Endothelial cell of umbilical vein (primary cell): ENCODE measurements around the gene CCDC15. TPM values are rescaled to one million over a fixed set of nuclear protein-coding genes. Genes with fewer than 3 reads are reported as not detected.

Experiments
- BruUV-seq: library from RNA; stranded (reverse); fragments of 400-500 nt; replicated peaks from 2 replicates; lab custom pipeline; 2021; lab: Mats Ljungman, UMichigan
- CTCF ChIA-PET: fragments of 300-600, 350-600 bp; sonication (Branson Sonifier 250); formaldehyde crosslinking; loops from one replicate; lab custom pipeline; 2021; ENCODE audit warnings: antibody characterized with exemption, inconsistent platforms; lab: Charles Lee
- POLR2A ChIA-PET: fragments of 300-600, 350-600 bp; sonication (Branson Sonifier 250); formaldehyde crosslinking; loops from one replicate; lab custom pipeline; 2021; ENCODE audit warnings: antibody characterized with exemption, inconsistent platforms; lab: Charles Lee
- DNase-seq: peaks from one replicate; pipeline ENCODE4 v3.0.0-alpha.2; 2011; ENCODE audit warnings: low read depth, low spot score
- FAIRE-seq: peaks from 2 replicates; lab custom pipeline; 2011; peaks lifted over from hg19 to GRCh38; lab: Jason Lieb, UNC
- H2AFZ ChIP-seq: 2 replicates; pipeline ENCODE4 v1.6.0; 2012; ENCODE audit warnings: low read depth, low read length, control low read depth, inconsistent platforms
- H3K27ac ChIP-seq: 2 replicates; pipeline ENCODE4 v1.5.1; 2011; ENCODE audit warnings: low read depth, mild to moderate bottlenecking, control low read depth, low read length, moderate library complexity; ENCODE audit not compliant: insufficient read depth
- H3K27me3 ChIP-seq, 2 experiments: 2 replicates each; pipeline versions ENCODE4 v1.6.0 to v1.6.1; 2011; ENCODE audit warnings: low read length in 2 of 2, mixed read lengths in 1 of 2; ENCODE audit not compliant: control insufficient read depth in 2 of 2, insufficient read depth in 2 of 2
- H3K36me3 ChIP-seq, 2 experiments: 2 replicates in 1 of 2; 3 replicates in 1 of 2; pipeline ENCODE4 v1.5.1; 2011; ENCODE audit warnings: low read length in 2 of 2, mild to moderate bottlenecking in 1 of 2, moderate library complexity in 1 of 2; ENCODE audit not compliant: control insufficient read depth in 2 of 2, insufficient read depth in 2 of 2; ENCODE audit errors: extremely low read depth in 1 of 2
- H3K4me1 ChIP-seq: 3 replicates; pipeline ENCODE4 v1.5.1; 2011; ENCODE audit warnings: mild to moderate bottlenecking, low read length; ENCODE audit not compliant: control insufficient read depth, insufficient read depth; ENCODE audit errors: extremely low read depth
- H3K4me2 ChIP-seq: 2 replicates; pipeline ENCODE4 v1.6.1; 2011; ENCODE audit warnings: low read length, control low read depth, mixed read lengths; ENCODE audit not compliant: insufficient read depth
- H3K4me3 ChIP-seq, 3 experiments: fragments of 200-600 bp in 1 of 3; sonication (generic), shearing (Covaris generic) in 1 of 3; replicated peaks in 1 of 3; 2 replicates each; pipeline ENCODE4 v1.5.1; 2011 to 2016; ENCODE audit warnings: control low read depth in 3 of 3, low read length in 3 of 3, mild to moderate bottlenecking in 2 of 3, inconsistent platforms in 1 of 3, low read depth in 1 of 3, moderate library complexity in 1 of 3; ENCODE audit not compliant: insufficient read depth in 1 of 3
- H3K79me2 ChIP-seq: 2 replicates; pipeline ENCODE4 v1.6.0; 2012; ENCODE audit warnings: low read length, inconsistent platforms; ENCODE audit not compliant: control insufficient read depth, insufficient read depth
- H3K9ac ChIP-seq: replicated peaks from 2 replicates; pipeline ENCODE3; 2011; ENCODE audit warnings: low read length, control low read depth; ENCODE audit not compliant: insufficient read depth; ENCODE audit errors: extremely low read depth
- H3K9me1 ChIP-seq: replicated peaks from 3 replicates; pipeline ENCODE4 v1.6.0; 2011; ENCODE audit warnings: mild to moderate bottlenecking, low read length; ENCODE audit not compliant: control insufficient read depth, insufficient read depth; ENCODE audit errors: extremely low read depth
- H3K9me3 ChIP-seq: replicated peaks from 2 replicates; pipeline ENCODE4 v1.5.1; 2012; ENCODE audit warnings: low read length, inconsistent platforms; ENCODE audit not compliant: control insufficient read depth, insufficient read depth
- H4K20me1 ChIP-seq: replicated peaks from 2 replicates; pipeline ENCODE3; 2011; ENCODE audit warnings: mild to moderate bottlenecking, low read length; ENCODE audit not compliant: control insufficient read depth, insufficient read depth; ENCODE audit errors: extremely low read depth
- CTCF ChIP-seq, 2 donors: IDR thresholded peaks; 1 replicate in 1 of 2; 2 replicates in 1 of 2; pipeline ENCODE4 v1.5.1; 2011; ENCODE audit warnings: low read length in 2 of 2, mild to moderate bottlenecking in 2 of 2, moderate library complexity in 2 of 2, control low read depth in 1 of 2, inconsistent platforms in 1 of 2, low read depth in 1 of 2; ENCODE audit not compliant: insufficient read depth in 1 of 2; ENCODE audit errors: extremely low read depth in 1 of 2
- EZH2 ChIP-seq: IDR thresholded peaks from 2 replicates; pipeline ENCODE4 v1.6.1; 2012; ENCODE audit warnings: borderline replicate concordance, low read depth, mild to moderate bottlenecking, moderate library complexity, low read length, inconsistent platforms; ENCODE audit not compliant: severe bottlenecking
- FOS ChIP-seq: IDR thresholded peaks from 2 replicates; pipeline ENCODE4 v1.6.1; 2011; ENCODE audit warnings: mild to moderate bottlenecking, low read length, moderate library complexity, borderline replicate concordance; ENCODE audit not compliant: insufficient read depth
- GATA2 ChIP-seq: IDR thresholded peaks from 2 replicates; pipeline ENCODE4 v1.7.0; 2011; ENCODE audit warnings: low read depth, mild to moderate bottlenecking, moderate library complexity, mixed read lengths, low read length; ENCODE audit not compliant: insufficient read length, insufficient read depth
- JUN ChIP-seq: IDR thresholded peaks from 2 replicates; pipeline ENCODE4 v1.6.1; 2011; ENCODE audit warnings: borderline replicate concordance, low read depth; ENCODE audit not compliant: insufficient read length, insufficient read depth
- MAX ChIP-seq: IDR thresholded peaks from 2 replicates; pipeline ENCODE4 v1.6.1; 2011; ENCODE audit not compliant: insufficient read depth, insufficient read length
- MYC ChIP-seq: IDR thresholded peaks from one replicate; pipeline ENCODE4 v1.6.1; 2011; ENCODE audit warnings: mild to moderate bottlenecking, low read depth, low read length
- POLR2A ChIP-seq: IDR thresholded peaks from 2 replicates; pipeline ENCODE4 v1.6.1; 2012; ENCODE audit warnings: low read depth, mild to moderate bottlenecking, control low read depth, low read length
- POLR2AphosphoS5 ChIP-seq: IDR thresholded peaks from 2 replicates; pipeline ENCODE4 v1.6.1; 2012; ENCODE audit warnings: low read depth, mild to moderate bottlenecking, control low read depth, low read length, moderate library complexity; ENCODE audit not compliant: insufficient read depth
- dilution Hi-C: fragments of 300-500 bp; cut with MboI; formaldehyde crosslinking; loops from one replicate; pipeline ENCODE4 v1.15.0; 2019; ENCODE audit warnings: low sequenced_read_pairs; ENCODE audit not compliant: extremely low pct_ligation_motif_present
- intact Hi-C: fragments of 100-400 bp; cut with micrococcal nuclease; formaldehyde crosslinking; loops from one replicate; pipeline ENCODE4 v1.10.0; 2022
- polyA plus RNA-seq, 4 experiments: library from polyadenylated mRNA; depleted of rRNA in 3 of 4; stranded (reverse) in 3 of 4; unstranded in 1 of 4; fragments of >200 nt; gene quantifications; 2 replicates each; pipeline versions ENCODE4 v1.2.1 to v1.2.3, GENCODE V29; 2011 to 2012; ENCODE audit warnings: missing spikeins in 1 of 4
- total RNA-seq: library from RNA; stranded (reverse); gene quantifications from 2 replicates; pipeline ENCODE4 v1.2.3, GENCODE V29; 2021

CCDC15 gene
- total and polyA plus RNA-seq, 2 donors (not counting 3 experiments of a cell fraction or from before 2014, with no cell fraction given): 0.75 to 3.8 TPM

GRCh38 chr11:124916370-124916710 lies 37.7 kb upstream of the CCDC15 start:
- intact Hi-C loops: no loop called here
- dilution Hi-C loops: no loop called here
- FAIRE-seq (no peak), DNase-seq (no peak)
- no peak for TF ChIP-seq GATA2
- no peak for TF ChIP-seq EZH2
- TF ChIP-seq POLR2AphosphoS5: no peak
- no peak overlapping the region for H3K9ac ChIP-seq
- no peaks in the 10 kb centered on the region for H3K79me2 ChIP-seq
- CTCF ChIA-PET: interaction anchor here (1.3 to 2.4 kb wide), 6 partner anchors 10 to 177 kb away, joined by 3 to 14 read pairs (median 3); partner anchors contain the start of genes NRGN and ROBO4
- peaks cover 17% of the 10 kb centered on the region for H3K4me1 ChIP-seq
- H4K20me1 ChIP-seq: no peaks in the 10 kb centered on the region
- no peaks in the 10 kb centered on the region for H3K36me3 ChIP-seq
- H2AFZ ChIP-seq: no peak overlapping the region
- no peaks in the 10 kb centered on the region for H3K9me1 ChIP-seq
- H3K27ac ChIP-seq: peak overlapping the region; percentile 83
- H3K27me3 ChIP-seq: no peaks in the 10 kb centered on the region
- no peaks in the 10 kb centered on the region for H3K9me3 ChIP-seq
- BruUV-seq: TSS peak; percentile 86
- peak overlapping the region; percentile 54 for H3K4me2 ChIP-seq
- H3K4me3 ChIP-seq: no peak overlapping the region
- POLR2A ChIA-PET: interaction anchor here (1.2 kb wide), 1 partner anchor 16 kb away, joined by 5 read pairs; no protein-coding TSS in a partner anchor

- no peak for FAIRE-seq
- no peak for DNase-seq
- POLR2A ChIA-PET: no interaction called here
Measured at GRCh38 chr11:124917115-124917637, 36.8 kb upstream of the CCDC15 start.

More at GRCh38 chr11:124917115-124917637, 36.8 kb upstream of the CCDC15 start:
- Histone ChIP-seq H3K9me3 (no peaks in the 10 kb centered on the region), H3K27ac (no peak overlapping the region), H2AFZ (no peak overlapping the region), H3K9me1 (no peaks in the 10 kb centered on the region), H3K4me2 (no peak overlapping the region), H3K4me3 (no peak overlapping the region), H3K4me1 (peaks cover 19% of the 10 kb centered on the region), H3K9ac (no peak overlapping the region), H3K27me3 (no peaks in the 10 kb centered on the region), H4K20me1 (no peaks in the 10 kb centered on the region), H3K79me2 (no peaks in the 10 kb centered on the region), H3K36me3 (no peaks in the 10 kb centered on the region)
- TF ChIP-seq EZH2 (no peak), JUN (no peak), GATA2 (no peak), POLR2AphosphoS5 (no peak), POLR2A (no peak), FOS (no peak), MYC (no peak), MAX (no peak), CTCF (IDR thresholded peaks at IDR 0.05; ENCODE audit: extremely low read depth in 1 of 2, insufficient read depth in 1 of 2, low read depth in 1 of 2, low read length in 2 of 2) (no peak)
- no TSS peak for BruUV-seq
- intact Hi-C loops (no loop called here), dilution Hi-C loops (no loop called here)
- CTCF ChIA-PET: interaction anchor here (0.7 to 2.4 kb wide), 6 partner anchors 9 to 31 kb away, joined by 3 to 14 read pairs (median 3); partner anchors contain the start of gene ROBO4
